Stimulated activated CD8-positive, alpha-beta memory T cell treated with anti-CD3 and anti-CD28 coated beads, Interleukin-4, amount 100 ng/mL, for 48 hours (primary cell): ENCODE results near the gene EEF1G.
"Not testable (repeated sequence)": the region's sequence is repeated elsewhere in the genome, so short reads cannot be mapped to it uniquely, and the experiment has no call there.

ENCODE experiments used
- DNase-seq: peaks from one replicate; pipeline ENCODE4 v3.0.0-alpha.2; 2020

The EEF1G gene

GRCh38 chr11:62603072-62603408, 29.3 kb upstream of the EEF1G start:
- DNase-seq: no peak

- no peak for DNase-seq
These were observed 28.7 kb upstream of the EEF1G start for GRCh38 chr11:62602141-62603071.

GRCh38 chr11:62601372-62602140, 27.9 kb upstream of the EEF1G start, which contains the start of gene MTA2:
Gene MTA2, minus strand, starts transcription at chr11:62601865. Its CDS starts 415 bp downstream, at chr11:62601450.
- DNase-seq: peak; percentile 100

- DNase-seq: no peak
These were observed 27.4 kb upstream of the EEF1G start for GRCh38 chr11:62601122-62601371.

GRCh38 chr11:62600367-62601121, 26.9 kb upstream of the EEF1G start:
- DNase-seq: peak; percentile 52

- DNase-seq: no peak
These were observed 26.2 kb upstream of the EEF1G start for GRCh38 chr11:62599901-62600300.

GRCh38 chr11:62599069-62599696, 25.5 kb upstream of the EEF1G start:
- peak; percentile 96 for DNase-seq

- no peak for DNase-seq
These were observed 21.4 kb upstream of the EEF1G start for GRCh38 chr11:62595124-62595523.

GRCh38 chr11:62593434-62594044, 19.8 kb upstream of the EEF1G start:
- DNase-seq: peak; percentile 86

GRCh38 chr11:62592989-62593421, 19.3 kb upstream of the EEF1G start:
- DNase-seq: no peak

GRCh38 chr11:62592146-62592815, 18.6 kb upstream of the EEF1G start:
- DNase-seq: no peak

GRCh38 chr11:62591448-62592145, 17.9 kb upstream of the EEF1G start, which contains the start of gene TUT1:
Gene TUT1, minus strand, starts transcription at chr11:62591523. Its CDS starts 38 bp downstream, at chr11:62591485.
- peak; percentile 96 for DNase-seq

- peak; percentile 43 for DNase-seq
These were observed 15.4 kb upstream of the EEF1G start for GRCh38 chr11:62588966-62589637.

- DNase-seq: not testable (repeated sequence)
These were observed 11.7 kb upstream of the EEF1G start for GRCh38 chr11:62585356-62585755.

GRCh38 chr11:62581735-62582134, 8.0 kb upstream of the EEF1G start:
- not testable (repeated sequence) for DNase-seq

- DNase-seq: no peak
These were observed 7.4 kb upstream of the EEF1G start for GRCh38 chr11:62580959-62581715.

- DNase-seq: no peak
These were observed 5.6 kb upstream of the EEF1G start for GRCh38 chr11:62579252-62579651.

- no peak for DNase-seq
These were observed 4.8 kb upstream of the EEF1G start for GRCh38 chr11:62578541-62578940.

GRCh38 chr11:62577046-62577714, 3.5 kb upstream of the EEF1G start:
- no peak for DNase-seq
